OCI-LY1 (cell line): ENCODE measurements around the gene TOR1B.

ENCODE experiments used
- EZH2 ChIP-seq: fragments of 200-600 bp; sonication (generic), shearing (Covaris generic); IDR thresholded peaks from 2 replicates; pipeline ENCODE4 v1.8.0; 2017; ENCODE audit warnings: borderline replicate concordance, mixed run types, mild to moderate bottlenecking, antibody characterized with exemption, low read length, moderate library complexity, mixed read lengths
- TF ChIP-seq, protein P1 (sequence below): fragments of 200-600 bp; sonication (generic), shearing (Covaris generic); IDR thresholded peaks from 2 replicates; pipeline ENCODE4 v1.5.1; 2017; ENCODE audit warnings: mild to moderate bottlenecking, antibody characterized with exemption, low read length, moderate library complexity, mixed read lengths

DNA sequence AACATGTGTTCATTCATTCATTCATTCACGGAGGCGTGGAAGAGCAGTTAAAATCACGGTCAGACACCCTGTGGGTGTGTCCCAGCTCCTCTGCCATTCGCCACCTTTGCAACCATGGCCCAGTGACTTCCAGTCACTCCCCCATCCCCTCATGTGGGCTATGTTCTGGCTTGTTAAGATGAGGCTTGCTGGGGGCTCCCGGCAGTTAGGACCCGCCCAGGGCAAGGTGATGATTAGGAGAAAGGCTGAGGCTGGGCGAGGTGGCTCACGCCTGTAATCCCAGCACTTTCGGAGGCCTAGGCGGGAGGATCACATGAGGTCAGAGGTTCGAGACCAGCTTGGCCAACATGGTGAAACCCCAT lies 25.2 kb upstream of the TOR1B start:
- TF ChIP-seq, protein P1, sequence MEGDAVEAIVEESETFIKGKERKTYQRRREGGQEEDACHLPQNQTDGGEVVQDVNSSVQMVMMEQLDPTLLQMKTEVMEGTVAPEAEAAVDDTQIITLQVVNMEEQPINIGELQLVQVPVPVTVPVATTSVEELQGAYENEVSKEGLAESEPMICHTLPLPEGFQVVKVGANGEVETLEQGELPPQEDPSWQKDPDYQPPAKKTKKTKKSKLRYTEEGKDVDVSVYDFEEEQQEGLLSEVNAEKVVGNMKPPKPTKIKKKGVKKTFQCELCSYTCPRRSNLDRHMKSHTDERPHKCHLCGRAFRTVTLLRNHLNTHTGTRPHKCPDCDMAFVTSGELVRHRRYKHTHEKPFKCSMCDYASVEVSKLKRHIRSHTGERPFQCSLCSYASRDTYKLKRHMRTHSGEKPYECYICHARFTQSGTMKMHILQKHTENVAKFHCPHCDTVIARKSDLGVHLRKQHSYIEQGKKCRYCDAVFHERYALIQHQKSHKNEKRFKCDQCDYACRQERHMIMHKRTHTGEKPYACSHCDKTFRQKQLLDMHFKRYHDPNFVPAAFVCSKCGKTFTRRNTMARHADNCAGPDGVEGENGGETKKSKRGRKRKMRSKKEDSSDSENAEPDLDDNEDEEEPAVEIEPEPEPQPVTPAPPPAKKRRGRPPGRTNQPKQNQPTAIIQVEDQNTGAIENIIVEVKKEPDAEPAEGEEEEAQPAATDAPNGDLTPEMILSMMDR = no peak
- no peak for TF ChIP-seq EZH2
